NCI-H82 treated with DMSO at 0.1 percent for 48 hours (cell line): Measurements from ENCODE around the gene HEATR5B.

Experiments used
- DNase-seq: peaks from one replicate; lab custom pipeline; 2025; ENCODE audit not compliant: unreplicated experiment; lab: John Stamatoyannopoulos, UW

The HEATR5B gene

DNA sequence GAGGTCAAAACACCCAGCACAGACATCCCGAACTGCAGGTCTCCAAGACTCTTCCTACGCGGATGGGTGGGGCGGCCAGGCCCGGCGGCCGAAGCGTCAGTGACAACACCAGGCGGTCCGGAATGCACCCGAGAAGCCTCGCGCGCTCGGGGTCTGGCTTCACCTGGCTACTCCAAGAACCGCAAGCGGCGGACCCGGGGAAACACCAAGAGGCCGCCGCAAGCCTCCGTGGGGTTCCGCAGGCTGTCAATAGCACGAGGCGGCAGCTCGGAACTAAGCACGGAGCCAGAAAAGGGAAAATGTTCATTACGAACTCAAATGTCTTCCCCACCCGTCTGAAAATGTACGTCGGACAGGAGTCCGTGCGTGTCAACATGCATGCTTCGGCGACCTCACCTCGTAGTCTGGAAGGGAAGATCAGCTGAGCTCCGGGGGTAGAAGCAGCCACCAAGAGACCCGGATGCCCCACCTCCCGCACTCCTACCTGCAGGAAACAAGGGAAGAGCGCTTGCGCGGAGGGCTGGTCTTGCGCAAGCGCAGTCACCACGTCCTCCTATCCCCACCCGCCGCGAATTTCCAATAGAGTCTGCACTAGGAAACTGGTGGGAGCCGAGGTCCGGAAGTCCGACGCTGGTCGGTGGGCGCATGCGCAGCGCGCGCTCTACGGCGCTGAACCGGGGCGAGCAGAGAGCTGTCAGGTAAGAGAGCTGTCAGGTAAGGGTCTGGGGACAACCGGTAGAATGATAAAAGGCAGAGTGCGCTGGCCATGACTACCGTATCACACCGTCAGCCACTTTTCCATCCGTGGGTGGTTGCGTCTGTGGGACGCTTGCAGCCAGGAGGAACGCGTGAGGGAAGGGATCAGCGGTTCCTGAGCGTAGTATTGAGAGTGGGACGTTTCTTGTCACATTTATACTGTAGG, at the start of gene HEATR5B, which contains the start of gene GPATCH11:
HEATR5B (minus strand) TSS at position 500 of the 922 bp plus-strand sequence. CDS start 958 bp downstream, outside the sequence.
GPATCH11 (plus strand) TSS at position 646 of the 922 bp plus-strand sequence. CDS start 3,864 bp downstream, outside the sequence.
- DNase-seq: peak; percentile 98

GRCh38 chr2:37132914-37133313, 48.7 kb upstream of the HEATR5B start:
- DNase-seq: no peak

DNA sequence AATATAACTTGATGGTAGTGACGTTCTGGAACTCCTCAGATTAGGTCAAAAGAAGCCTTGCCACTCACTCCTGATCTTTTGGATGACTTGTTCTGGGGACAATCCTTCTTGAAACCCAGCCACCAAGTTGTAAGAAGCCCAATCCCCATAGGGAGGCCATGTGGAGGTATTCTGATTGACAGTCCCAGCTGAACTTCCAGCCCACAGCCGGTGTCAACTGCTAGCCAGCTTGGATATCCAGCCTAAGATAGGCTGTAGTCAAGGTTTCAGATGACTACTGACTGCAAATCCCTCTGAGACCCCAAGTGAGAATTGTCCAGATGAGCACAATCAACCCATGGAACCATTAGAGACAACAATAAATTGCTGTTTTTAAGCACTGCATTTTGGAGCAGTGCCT, 41.2 kb upstream of the HEATR5B start:
- DNase-seq: no peak

- DNase-seq: no peak
Observed at GRCh38 chr2:37119157-37119556, 35.0 kb upstream of the HEATR5B start.

DNA sequence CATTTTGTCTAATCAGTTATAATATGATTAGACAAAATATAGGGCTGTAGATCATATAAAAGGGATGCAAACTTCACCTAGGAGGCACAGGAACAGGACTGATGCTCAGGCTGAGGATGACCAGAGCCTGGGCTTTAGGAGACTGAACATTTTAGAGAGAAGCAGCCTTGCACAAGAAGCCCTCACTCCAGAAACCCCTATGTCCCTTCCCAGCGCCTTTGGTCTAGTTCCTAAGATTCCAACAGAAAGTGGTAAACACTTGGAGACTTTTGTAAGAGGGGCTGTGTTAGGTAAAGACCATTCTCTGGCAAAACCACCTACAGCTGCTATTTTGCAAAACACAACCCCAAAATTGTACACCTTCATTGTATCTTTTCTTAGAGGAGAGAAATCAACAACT, 33.4 kb upstream of the HEATR5B start:
- no peak for DNase-seq

- DNase-seq: no peak
Observed at GRCh38 chr2:37111958-37112357, 27.8 kb upstream of the HEATR5B start.

- no peak for DNase-seq
Observed at GRCh38 chr2:37110306-37111212, 26.4 kb upstream of the HEATR5B start.

DNA sequence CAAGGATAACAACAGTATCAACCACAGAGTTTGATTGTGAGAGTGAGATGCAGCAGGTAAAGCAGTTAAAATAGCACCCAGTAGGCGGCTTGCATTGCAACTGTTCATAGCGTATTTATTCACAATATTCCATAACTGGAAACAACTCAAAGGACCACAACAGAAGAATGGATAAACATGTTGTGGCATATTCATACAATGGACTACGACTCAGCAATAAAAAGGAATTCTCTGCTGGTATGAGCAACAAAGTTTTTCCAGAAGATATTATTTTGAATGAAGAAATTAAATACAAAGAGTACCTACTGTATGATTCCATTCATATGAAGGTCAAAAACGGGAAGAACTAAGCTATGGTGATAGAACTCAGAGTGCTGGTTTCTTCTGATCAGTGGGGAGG, 25.4 kb upstream of the HEATR5B start:
- no peak for DNase-seq

DNA sequence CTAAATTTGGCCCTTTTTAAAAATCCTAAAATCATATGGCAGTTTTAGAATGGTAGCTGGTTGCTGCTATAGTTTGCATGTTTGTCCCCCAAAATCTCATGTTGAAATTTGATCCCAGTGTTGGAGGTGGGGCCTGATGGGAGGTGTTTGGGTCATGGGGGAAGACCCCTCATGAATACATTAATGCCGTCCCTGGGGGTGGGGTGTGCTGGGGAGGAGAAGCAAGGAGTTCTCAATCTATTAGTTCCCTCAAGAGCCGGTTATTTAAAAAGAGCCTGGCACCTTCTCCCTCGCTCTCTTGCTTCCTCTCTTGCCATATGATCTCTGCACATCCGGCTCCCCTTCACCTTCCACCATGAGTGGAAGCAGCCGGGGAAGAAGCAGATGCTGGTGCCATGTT, 21.0 kb upstream of the HEATR5B start:
- no peak for DNase-seq

DNA sequence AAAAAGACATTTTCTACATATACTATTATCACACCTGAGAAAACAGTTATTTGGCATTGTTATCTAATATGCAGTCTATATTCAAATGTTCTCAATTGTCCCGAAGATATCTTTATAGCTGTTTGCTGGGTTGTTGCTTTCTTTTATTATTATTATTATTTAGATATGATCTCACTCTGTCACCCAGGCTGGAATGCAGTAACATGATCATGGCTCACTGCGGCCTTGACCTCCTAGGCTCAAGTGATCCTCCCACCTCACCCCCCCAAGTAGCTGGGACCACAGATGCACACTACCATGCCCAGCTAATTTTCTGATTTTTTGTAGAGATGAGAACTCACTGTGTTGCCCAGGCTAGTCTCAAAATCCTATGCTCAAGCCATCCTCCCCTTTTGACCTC, 20.0 kb upstream of the HEATR5B start:
- DNase-seq: no peak

- DNase-seq: no peak
Observed at GRCh38 chr2:37102588-37102987, 18.4 kb upstream of the HEATR5B start.

DNA sequence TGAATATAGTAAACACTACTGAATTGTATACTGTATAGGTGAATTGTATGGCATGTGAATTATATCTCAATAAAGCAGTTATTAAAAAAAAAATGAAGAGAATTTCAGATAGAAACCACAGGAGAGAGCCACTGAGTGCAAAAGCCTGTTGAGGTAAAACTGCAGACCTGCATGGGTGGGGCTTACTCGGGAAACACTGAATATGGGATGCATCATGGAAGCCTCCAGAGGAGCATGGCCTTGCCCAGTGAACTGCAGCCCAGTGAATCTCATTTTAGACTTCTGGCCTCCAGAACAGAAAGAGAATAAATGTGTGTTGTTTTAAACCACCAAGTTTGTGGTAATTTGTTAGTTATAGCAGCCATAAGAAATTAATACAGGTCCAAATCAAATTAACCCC, 15.9 kb upstream of the HEATR5B start:
- no peak for DNase-seq

DNA sequence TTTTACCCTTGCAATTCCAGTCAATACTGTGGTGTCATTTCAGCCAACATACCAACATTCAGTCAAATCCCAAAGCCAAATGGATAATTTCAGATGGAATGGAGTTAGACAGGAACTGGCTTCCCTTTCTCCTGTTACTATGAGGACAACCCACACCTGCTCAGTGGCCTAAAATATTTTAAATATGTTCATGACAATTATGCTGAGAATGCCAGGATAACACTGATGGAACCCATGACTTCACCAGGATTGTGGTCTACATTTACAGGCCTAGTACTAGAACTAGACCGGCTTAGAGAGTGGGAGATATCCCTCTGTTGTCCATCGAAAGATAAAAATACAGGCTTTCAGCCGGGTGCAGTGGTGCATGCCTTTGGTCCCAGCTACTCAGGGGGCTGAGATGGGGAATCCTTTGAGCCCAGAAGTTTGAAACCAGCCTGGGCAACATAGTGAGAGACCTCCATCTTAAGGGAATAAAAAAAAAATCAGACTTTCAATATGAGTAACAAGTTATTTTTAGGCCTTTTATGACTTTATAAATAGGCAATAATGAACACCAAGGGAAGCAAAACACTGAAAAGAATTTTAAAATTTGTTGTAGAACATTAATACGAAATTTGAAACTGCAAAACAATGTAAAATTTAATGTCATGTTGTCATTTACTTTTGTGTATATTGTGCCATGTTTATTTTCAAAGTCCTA, 14.4 kb upstream of the HEATR5B start:
- DNase-seq: no peak

DNA sequence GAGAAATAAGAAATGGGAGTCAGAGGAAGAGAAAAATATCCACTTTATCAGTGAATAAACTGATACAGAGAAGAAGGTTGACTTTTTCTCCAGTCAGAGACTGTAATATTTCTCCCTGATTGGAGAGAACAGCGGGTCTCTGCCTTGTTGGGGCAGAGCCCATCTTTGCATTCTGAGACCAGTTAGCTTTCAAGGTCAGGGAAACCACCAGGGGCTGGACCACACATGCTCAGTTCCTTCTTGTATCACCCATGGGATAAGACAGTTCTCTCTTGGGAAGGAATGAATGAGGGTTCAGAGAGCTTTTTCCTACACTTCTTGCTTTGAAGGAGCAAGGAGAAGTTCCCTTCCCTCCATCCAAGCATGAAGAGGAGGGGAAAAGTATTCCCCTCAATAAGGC, 12.4 kb upstream of the HEATR5B start:
- DNase-seq: no peak

- no peak for DNase-seq
Observed at GRCh38 chr2:37091873-37092272, 7.7 kb upstream of the HEATR5B start.

DNA sequence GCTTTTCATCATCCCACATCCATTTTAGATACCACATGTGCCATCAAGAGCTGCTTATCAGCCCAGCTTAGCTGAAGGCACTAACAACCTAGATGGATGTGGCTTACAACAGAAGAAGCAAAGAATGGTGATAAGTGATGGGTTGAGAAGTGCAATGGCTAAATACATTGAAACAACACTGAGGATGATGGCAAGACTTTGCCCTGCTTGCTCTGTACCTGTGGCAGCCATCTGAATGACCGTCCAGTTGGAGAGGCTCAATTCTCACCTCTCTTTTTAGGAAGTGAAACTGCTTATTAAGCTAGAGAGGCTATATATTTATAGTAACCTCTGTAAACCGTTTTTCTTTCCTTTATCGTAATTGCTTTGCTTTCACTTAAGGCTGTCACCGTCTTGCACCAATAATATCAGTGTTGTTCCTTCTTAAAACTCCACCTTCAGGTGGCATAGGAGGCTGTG, 5.9 kb upstream of the HEATR5B start:
- DNase-seq: no peak

DNA sequence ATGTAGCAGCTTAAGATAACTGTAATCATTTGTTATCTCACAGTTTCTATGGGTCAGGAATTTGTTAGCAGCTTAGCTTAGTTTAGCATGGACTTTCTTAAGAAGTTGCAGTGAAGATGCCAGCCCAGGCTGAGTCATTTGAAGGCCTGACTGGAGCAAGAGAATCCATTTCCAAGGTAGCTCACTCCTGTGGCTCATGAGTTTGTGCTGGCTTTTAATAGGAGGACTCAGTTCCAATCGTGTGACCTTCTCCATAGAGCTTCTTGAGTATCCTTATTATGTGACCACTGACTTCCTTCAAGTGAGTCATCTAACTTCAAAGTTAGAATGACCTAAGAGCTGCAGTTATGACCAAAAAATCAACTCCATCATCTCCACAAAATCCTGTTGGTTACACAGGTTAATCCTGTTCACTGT, 1.6 kb upstream of the HEATR5B start:
- no peak for DNase-seq

GRCh38 chr2:37084797-37085196, 625 bp upstream of the HEATR5B start:
- DNase-seq: no peak

- no peak for DNase-seq
Observed at GRCh38 chr2:37080689-37081088, 3.5 kb downstream of the HEATR5B start.

GRCh38 chr2:37080266-37080665, 3.9 kb downstream of the HEATR5B start:
- DNase-seq: no peak

DNA sequence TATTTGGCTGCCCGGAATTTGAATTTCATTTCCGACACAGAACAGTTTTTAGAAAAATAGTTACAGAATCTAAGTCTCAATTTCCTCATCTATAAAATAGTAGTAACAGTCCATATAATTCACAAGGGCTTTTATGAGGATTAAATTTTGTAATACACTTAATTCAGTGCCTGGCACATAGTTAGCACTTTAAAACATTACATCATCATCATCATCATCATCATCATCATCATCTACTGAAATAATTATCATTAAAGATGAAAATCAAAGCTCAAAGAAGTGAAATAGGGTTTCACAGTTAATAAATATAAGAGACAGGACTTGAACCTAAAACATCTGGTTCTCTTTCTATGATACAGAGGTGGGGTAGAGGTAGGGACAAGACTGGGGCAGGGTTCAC, 13.2 kb downstream of the HEATR5B start:
- DNase-seq: no peak
